MCF 10A (cell line): ENCODE data around the gene DDX10. TPM values are rescaled to one million over a fixed set of nuclear protein-coding genes. Genes with fewer than 3 reads are reported as not detected.

Experiments
- BruUV-seq: library from RNA; stranded (reverse); fragments of 400-500 nt; replicated peaks from 2 replicates; lab custom pipeline; 2021; lab: Mats Ljungman, UMichigan
- CTCF ChIA-PET: fragments of 300-600 bp; sonication (Branson Sonifier 250); formaldehyde crosslinking; extraction: SDS; loops from one replicate; lab custom pipeline; 2021; ENCODE audit warnings: antibody characterized with exemption, inconsistent platforms; lab: Yijun Ruan, JAX
- POLR2A ChIA-PET: fragments of 300-600, 350-650 bp; sonication (Branson Sonifier 250); formaldehyde crosslinking; extraction: SDS; loops from one replicate; lab custom pipeline; 2020; ENCODE audit warnings: antibody characterized with exemption, inconsistent platforms; lab: Yijun Ruan, JAX
- DNase-seq: peaks from one replicate; pipeline ENCODE4 v3.0.0-alpha.2; 2018; ENCODE audit not compliant: unreplicated experiment
- H3K27ac Mint-ChIP-seq: one replicate; pipeline ENCODE4 v1.8.0; 2022; ENCODE audit warnings: mild to moderate bottlenecking, low read depth, mixed read lengths; ENCODE audit not compliant: unreplicated experiment
- H3K27me3 Mint-ChIP-seq: one replicate; pipeline ENCODE4 v1.8.0; 2022; ENCODE audit warnings: mixed read lengths; ENCODE audit not compliant: insufficient read depth, unreplicated experiment
- H3K36me3 Mint-ChIP-seq: one replicate; pipeline ENCODE4 v1.8.0; 2022; ENCODE audit warnings: mild to moderate bottlenecking, moderate library complexity, mixed read lengths; ENCODE audit not compliant: insufficient read depth, unreplicated experiment
- H3K4me1 Mint-ChIP-seq: one replicate; pipeline ENCODE4 v1.8.0; 2022; ENCODE audit warnings: mixed read lengths; ENCODE audit not compliant: insufficient read depth, unreplicated experiment
- H3K4me3 Mint-ChIP-seq: one replicate; pipeline ENCODE4 v1.8.0; 2022; ENCODE audit warnings: mild to moderate bottlenecking, moderate library complexity, mixed read lengths; ENCODE audit not compliant: unreplicated experiment
- H3K9me3 Mint-ChIP-seq: one replicate; pipeline ENCODE4 v1.8.0; 2022; ENCODE audit warnings: mixed read lengths; ENCODE audit not compliant: unreplicated experiment
- CTCF ChIP-seq: fragments of 200-600 bp; IDR thresholded peaks from one replicate; pipeline ENCODE4 v1.8.0; 2022; ENCODE audit warnings: antibody characterized with exemption, mild to moderate bottlenecking; ENCODE audit not compliant: unreplicated experiment
- intact Hi-C: fragments of 100-400 bp; cut with micrococcal nuclease; formaldehyde crosslinking; loops from 2 replicates; pipeline ENCODE4 v1.14.1; 2022
- total RNA-seq: library from RNA; stranded (reverse); gene quantifications from 2 replicates; pipeline ENCODE4 v1.2.3, GENCODE V29; 2022

Gene DDX10
- total RNA-seq, 1 experiment from 2014 or later, result 113 TPM

DNA sequence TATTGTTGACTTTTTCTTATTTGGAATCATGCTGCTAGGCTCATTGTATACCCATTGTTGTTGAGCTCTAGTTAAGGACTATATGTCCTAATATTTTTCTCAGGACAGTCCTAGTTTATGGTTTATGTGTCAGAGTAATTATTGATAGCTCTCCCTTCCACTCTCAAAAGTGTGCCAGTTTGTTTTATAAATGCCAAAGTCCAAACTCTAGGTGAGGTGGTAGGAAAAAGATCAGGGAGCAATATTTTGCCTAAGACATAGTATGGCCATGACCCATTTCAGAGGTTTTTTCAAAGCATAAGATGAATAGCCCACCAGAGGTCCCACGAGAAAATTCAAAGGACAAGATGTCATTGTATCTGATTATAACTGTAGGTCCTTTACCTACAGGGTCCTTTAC lies 20.9 kb upstream of the DDX10 start:
- Mint-ChIP-seq H3K9me3 (no peaks in the 10 kb centered on the region), H3K27me3 (no peaks in the 10 kb centered on the region), H3K4me1 (peaks cover 14% of the 10 kb centered on the region), H3K4me3 (no peak overlapping the region), H3K27ac (no peak overlapping the region), H3K36me3 (no peaks in the 10 kb centered on the region)
- POLR2A ChIA-PET, result no interaction called here
- CTCF ChIA-PET, result interaction anchor here (0.6 to 1.9 kb wide), 4 partner anchors 12 to 373 kb away, joined by 3 to 7 read pairs (median 4); no protein-coding TSS in a partner anchor
- intact Hi-C loops, result no loop called here
- TF ChIP-seq CTCF, result no peak
- DNase-seq, result no peak
- no TSS peak for BruUV-seq

GRCh38 chr11:108645970-108646369 lies 18.9 kb upstream of the DDX10 start:
- Mint-ChIP-seq H3K36me3 (no peaks in the 10 kb centered on the region), H3K9me3 (no peaks in the 10 kb centered on the region), H3K4me3 (no peak overlapping the region), H3K4me1 (peaks cover 15% of the 10 kb centered on the region), H3K27ac (no peak overlapping the region), H3K27me3 (no peaks in the 10 kb centered on the region)
- DNase-seq, result no peak
- CTCF ChIA-PET, result interaction anchor here (0.6 to 1.2 kb wide), 3 partner anchors 23 to 444 kb away, joined by 3 read pairs; no protein-coding TSS in a partner anchor
- no peak for TF ChIP-seq CTCF
- BruUV-seq, result no TSS peak
- intact Hi-C loops, result loop anchor here (5.0 kb wide), 2 partner anchors 179 to 304 kb away; partner anchors contain the start of gene C11orf65
- POLR2A ChIA-PET, result interaction anchor here (0.6 to 1.3 kb wide), 3 partner anchors 178 to 1792 kb away, joined by 3 read pairs; no protein-coding TSS in a partner anchor

GRCh38 chr11:108647387-108647700 lies 17.5 kb upstream of the DDX10 start:
- H3K36me3 Mint-ChIP-seq, result no peaks in the 10 kb centered on the region
- intact Hi-C loops, result loop anchor here (5.0 kb wide), 2 partner anchors 180 to 305 kb away; partner anchors contain the start of gene C11orf65
- peaks cover 15% of the 10 kb centered on the region for H3K4me1 Mint-ChIP-seq
- peak overlapping the region; percentile 90 for H3K27ac Mint-ChIP-seq
- TF ChIP-seq CTCF, result no peak
- CTCF ChIA-PET, result interaction anchor here (0.6 to 1.8 kb wide), 11 partner anchors 8 to 424 kb away, joined by 3 to 9 read pairs (median 3); partner anchors contain the start of gene ATM
- POLR2A ChIA-PET, result interaction anchor here (0.7 to 2.9 kb wide), 3 partner anchors 52 to 180 kb away, joined by 3 to 12 read pairs (median 3); partner anchors contain the start of genes C11orf65 and EXPH5
- H3K4me3 Mint-ChIP-seq, result no peak overlapping the region
- BruUV-seq, result no TSS peak
- no peaks in the 10 kb centered on the region for H3K27me3 Mint-ChIP-seq
- H3K9me3 Mint-ChIP-seq, result no peaks in the 10 kb centered on the region
- DNase-seq, result no peak

DNA sequence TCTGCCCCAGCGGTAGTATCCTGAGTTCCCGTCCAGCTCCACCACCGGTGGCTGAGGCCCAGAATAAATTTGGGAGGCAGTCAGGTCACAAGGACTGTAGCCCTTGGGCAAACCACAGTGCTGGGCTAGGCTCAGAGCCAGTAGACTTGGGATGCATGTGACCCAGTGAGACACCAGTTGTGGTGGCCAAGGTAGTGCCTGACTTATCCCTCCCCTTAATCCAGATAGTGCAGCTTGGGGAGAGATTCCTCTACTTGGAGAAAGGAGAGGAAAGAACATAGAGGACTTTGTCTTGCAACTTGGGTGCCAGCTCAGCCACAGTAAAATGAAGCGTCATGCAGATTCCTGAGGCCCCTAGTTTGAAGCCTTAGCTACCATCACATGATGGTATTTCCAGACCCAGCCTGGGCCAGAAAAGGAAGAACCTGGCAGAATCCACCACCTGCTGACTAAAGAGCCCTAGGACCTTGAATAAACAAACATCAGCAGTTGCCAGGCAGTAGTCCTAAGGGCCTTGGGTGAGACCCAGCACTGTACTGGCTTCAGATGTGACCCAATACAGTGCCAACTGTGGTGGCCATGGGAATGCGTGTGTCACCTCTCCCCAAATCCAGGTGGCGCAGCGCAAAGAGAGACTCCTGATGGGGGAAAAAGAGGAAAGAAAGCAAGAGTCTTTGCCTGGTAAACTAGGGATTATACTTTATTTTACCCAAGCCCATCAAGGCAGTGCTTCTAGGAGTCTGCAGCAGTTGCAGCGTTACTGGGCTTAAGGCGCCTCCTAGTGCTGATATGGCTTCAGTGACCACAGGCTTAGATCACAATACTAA lies 17.0 kb upstream of the DDX10 start:
- no peaks in the 10 kb centered on the region for H3K36me3 Mint-ChIP-seq
- peak overlapping the region; percentile 36 for H3K4me3 Mint-ChIP-seq
- no peaks in the 10 kb centered on the region for H3K27me3 Mint-ChIP-seq
- DNase-seq, result peak; percentile 82
- ChIA-PET CTCF (interaction anchor here (0.5 to 1.9 kb wide), 23 partner anchors 8 to 522 kb away, joined by 3 to 9 read pairs (median 3); partner anchors contain the start of gene ATM), POLR2A (interaction anchor here (0.7 to 2.9 kb wide), 12 partner anchors 52 to 429 kb away, joined by 3 to 12 read pairs (median 4); partner anchors contain the start of genes ATM, C11orf65, EXPH5 and NPAT)
- TF ChIP-seq CTCF, result peak; percentile 80
- peaks cover 3% of the 10 kb centered on the region for H3K9me3 Mint-ChIP-seq
- peaks cover 15% of the 10 kb centered on the region for H3K4me1 Mint-ChIP-seq
- no TSS peak for BruUV-seq
- peak overlapping the region; percentile 90 for H3K27ac Mint-ChIP-seq
- intact Hi-C loops, result loop anchor here (1.0 to 5.0 kb wide), 6 partner anchors 55 to 527 kb away; partner anchors contain the start of genes ACAT1, C11orf65 and EXPH5
